Fibroblast of lung (primary cell): ENCODE measurements around the gene AK1. TPM values are rescaled to one million over a fixed set of nuclear protein-coding genes. Genes with fewer than 3 reads are reported as not detected.

ENCODE experiments used
- DNase-seq, 2 donors: peaks; one replicate each; pipeline versions ENCODE4 v3.0.0 to v3.0.0-alpha.2; 2010; ENCODE audit warnings: low read depth in 2 of 2
- H2AFZ ChIP-seq: 2 replicates; pipeline ENCODE4 v1.5.1; 2012; ENCODE audit warnings: low read length, control low read depth, inconsistent platforms
- H3K27ac ChIP-seq: 2 replicates; pipeline ENCODE4 v1.5.1; 2011; ENCODE audit warnings: low read length, control low read depth; ENCODE audit not compliant: insufficient read depth
- H3K27me3 ChIP-seq: 2 replicates; pipeline ENCODE4 v1.5.1; 2011; ENCODE audit warnings: mild to moderate bottlenecking, low read length; ENCODE audit not compliant: control insufficient read depth, insufficient read depth
- H3K36me3 ChIP-seq: 2 replicates; pipeline ENCODE4 v1.5.1; 2011; ENCODE audit warnings: low read length; ENCODE audit not compliant: control insufficient read depth, insufficient read depth
- H3K4me1 ChIP-seq: 2 replicates; pipeline ENCODE4 v1.5.1; 2011; ENCODE audit warnings: low read length; ENCODE audit not compliant: control insufficient read depth, insufficient read depth; ENCODE audit errors: extremely low read depth
- H3K4me2 ChIP-seq: 2 replicates; pipeline ENCODE4 v1.5.1; 2011; ENCODE audit warnings: low read length, control low read depth; ENCODE audit not compliant: insufficient read depth; ENCODE audit errors: extremely low read depth
- H3K4me3 ChIP-seq, 4 experiments: fragments of 200-600 bp in 1 of 4; sonication (generic) in 1 of 4; replicated peaks in 1 of 4; 2 replicates each; pipeline ENCODE4 v1.5.1; 2011 to 2016; ENCODE audit warnings: low read length in 4 of 4, low read depth in 3 of 4, mild to moderate bottlenecking in 3 of 4, control low read depth in 2 of 4, inconsistent platforms in 1 of 4, mixed read lengths in 1 of 4; ENCODE audit not compliant: insufficient read depth in 1 of 4; ENCODE audit errors: control extremely low read depth in 1 of 4
- H3K79me2 ChIP-seq: 2 replicates; pipeline ENCODE4 v1.5.1; 2012; ENCODE audit warnings: mild to moderate bottlenecking, low read length, inconsistent platforms; ENCODE audit not compliant: control insufficient read depth, insufficient read depth
- H3K9ac ChIP-seq: 2 replicates; pipeline ENCODE4 v1.5.1; 2011; ENCODE audit warnings: mild to moderate bottlenecking, low read length, control low read depth; ENCODE audit not compliant: insufficient read depth
- H3K9me3 ChIP-seq: 2 replicates; pipeline ENCODE4 v1.5.1; 2012; ENCODE audit warnings: low read depth, low read length; ENCODE audit not compliant: control insufficient read depth, insufficient read depth
- H4K20me1 ChIP-seq: 2 replicates; pipeline ENCODE4 v1.5.1; 2011; ENCODE audit warnings: low read length; ENCODE audit not compliant: control insufficient read depth, insufficient read depth; ENCODE audit errors: extremely low read depth
- CTCF ChIP-seq, 2 donors: IDR thresholded peaks in 1 of 2; conservative IDR thresholded peaks in 1 of 2; 1 replicate in 1 of 2; 2 replicates in 1 of 2; pipeline ENCODE4 v1.5.1; 2011 to 2012; ENCODE audit warnings: low read length in 2 of 2, control low read depth in 1 of 2, inconsistent platforms in 1 of 2, low read depth in 1 of 2, mild to moderate bottlenecking in 1 of 2
- EZH2 ChIP-seq: IDR thresholded peaks from 2 replicates; pipeline ENCODE4 v1.5.1; 2012; ENCODE audit warnings: low read length, control low read depth, mild to moderate bottlenecking; ENCODE audit errors: missing control alignments
- polyA plus RNA-seq, 2 donors: library from polyadenylated mRNA; depleted of rRNA in 1 of 2; stranded (reverse) in 1 of 2; unstranded in 1 of 2; fragments of >200 nt; gene quantifications; 2 replicates each; pipeline ENCODE4 v1.2.1, GENCODE V29; 2011 to 2012; ENCODE audit warnings: missing spikeins in 1 of 2
- total RNA-seq: library from RNA; depleted of rRNA; stranded (reverse); fragments of >200 nt; gene quantifications from 2 replicates; pipeline ENCODE4 v1.2.1, GENCODE V29; 2014

Gene AK1
- total and polyA plus RNA-seq, 2 donors (not counting 1 experiment from before 2014, with no cell fraction given) = 47.6 to 73.1 TPM

GRCh38 chr9:127924736-127925444 is 47.4 kb upstream of the AK1 start:
- H3K9ac ChIP-seq = no peak overlapping the region
- DNase-seq = no peak
- no peak for TF ChIP-seq EZH2
- no peak for TF ChIP-seq CTCF (conservative IDR thresholded peaks at IDR 0.05 in 1 of 2, IDR thresholded peaks at IDR 0.05 in 1 of 2; ENCODE audit: low read depth in 1 of 2, low read length in 2 of 2)
- no peak overlapping the region for H3K27ac ChIP-seq
- H3K27me3 ChIP-seq = no peaks in the 10 kb centered on the region
- H3K36me3 ChIP-seq = no peaks in the 10 kb centered on the region
- no peak overlapping the region for H3K4me2 ChIP-seq
- no peaks in the 10 kb centered on the region for H3K9me3 ChIP-seq
- H3K79me2 ChIP-seq = no peaks in the 10 kb centered on the region
- no peak overlapping the region for H3K4me3 ChIP-seq
- H2AFZ ChIP-seq = no peak overlapping the region
- peaks cover 18% of the 10 kb centered on the region for H3K4me1 ChIP-seq
- no peaks in the 10 kb centered on the region for H4K20me1 ChIP-seq

DNA sequence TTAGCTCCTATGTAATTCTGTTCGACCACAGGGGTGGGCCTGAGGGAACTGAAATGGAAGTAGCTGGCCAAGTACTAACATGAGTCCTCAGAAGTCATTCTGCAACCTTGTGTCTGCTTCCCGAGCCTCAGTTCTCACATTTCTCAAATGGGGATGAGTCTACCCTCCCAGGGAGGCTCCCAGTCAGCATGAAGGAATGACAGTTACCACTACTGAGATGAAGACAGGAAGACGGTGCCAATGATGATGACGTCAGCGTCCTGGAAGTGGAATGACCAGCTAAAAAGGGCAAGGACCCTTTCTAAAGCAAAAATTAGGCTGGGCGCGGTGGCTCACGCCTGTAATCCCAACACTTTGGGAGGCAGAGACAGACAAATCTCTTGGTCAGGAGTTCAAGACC is 46.3 kb upstream of the AK1 start:
- Histone ChIP-seq H3K9me3 (no peaks in the 10 kb centered on the region), H3K4me2 (peak overlapping the region; percentile 64), H3K9ac (no peak overlapping the region), H3K36me3 (no peaks in the 10 kb centered on the region), H3K79me2 (no peaks in the 10 kb centered on the region), H3K4me1 (peaks cover 27% of the 10 kb centered on the region), H3K27ac (peak overlapping the region; percentile 85), H2AFZ (no peak overlapping the region), H4K20me1 (no peaks in the 10 kb centered on the region), H3K4me3 (no peak overlapping the region), H3K27me3 (no peaks in the 10 kb centered on the region)
- peak; percentile 92 to 95 for DNase-seq
- TF ChIP-seq EZH2 (no peak), CTCF (conservative IDR thresholded peaks at IDR 0.05 in 1 of 2, IDR thresholded peaks at IDR 0.05 in 1 of 2; ENCODE audit: low read depth in 1 of 2, low read length in 2 of 2) (no peak)

GRCh38 chr9:127923046-127923445 is 45.6 kb upstream of the AK1 start:
- peaks cover 32% of the 10 kb centered on the region for H3K4me1 ChIP-seq

More at GRCh38 chr9:127923046-127923445, 45.6 kb upstream of the AK1 start:
- DNase-seq = no peak
- H3K27ac ChIP-seq = peak overlapping the region; percentile 85
- no peaks in the 10 kb centered on the region for H3K27me3 ChIP-seq
- H3K36me3 ChIP-seq = no peaks in the 10 kb centered on the region
- H3K4me2 ChIP-seq = no peak overlapping the region
- H3K4me3 ChIP-seq = no peak overlapping the region
- H3K9me3 ChIP-seq = no peaks in the 10 kb centered on the region
- no peak for TF ChIP-seq CTCF (conservative IDR thresholded peaks at IDR 0.05 in 1 of 2, IDR thresholded peaks at IDR 0.05 in 1 of 2; ENCODE audit: low read depth in 1 of 2, low read length in 2 of 2)
- TF ChIP-seq EZH2 = no peak
- no peak overlapping the region for H2AFZ ChIP-seq
- H3K9ac ChIP-seq = no peak overlapping the region
- no peaks in the 10 kb centered on the region for H3K79me2 ChIP-seq
- no peaks in the 10 kb centered on the region for H4K20me1 ChIP-seq
